ENCODE results near the gene POP4. TPM values are rescaled to one million over a fixed set of nuclear protein-coding genes. Genes with fewer than 3 reads are reported as not detected.

The POP4 gene
- total RNA-seq, 4 donors from 2014 or later: 10.3 to 54.0 (median 36.4) TPM

GRCh38 chr19:29586401-29586800, 19.7 kb upstream of the POP4 start:
- no peaks in the 10 kb centered on the region for H3K9me3 ChIP-seq
- intact Hi-C loops (cut with DNase I; ENCODE audit: low total_unique reads): no loop called here
- no peak overlapping the region for H3K27ac ChIP-seq
- TF ChIP-seq CTCF (IDR thresholded peaks at IDR 0.05) (no peak), POLR2A (IDR thresholded peaks at IDR 0.05) (no peak)
- H3K4me3 ChIP-seq: no peak overlapping the region
- H3K4me1 ChIP-seq: no peaks in the 10 kb centered on the region
- H3K27me3 ChIP-seq: no peaks in the 10 kb centered on the region
- no peak for DNase-seq
- no peaks in the 10 kb centered on the region for H3K36me3 ChIP-seq

- H3K4me1 ChIP-seq: no peaks in the 10 kb centered on the region
- no peak overlapping the region for H3K27ac ChIP-seq
- no peak for DNase-seq
- H3K36me3 ChIP-seq: no peaks in the 10 kb centered on the region
- TF ChIP-seq POLR2A (IDR thresholded peaks at IDR 0.05): no peak
- no peak for TF ChIP-seq CTCF (IDR thresholded peaks at IDR 0.05)
- H3K27me3 ChIP-seq: no peaks in the 10 kb centered on the region
- H3K9me3 ChIP-seq: no peaks in the 10 kb centered on the region
- intact Hi-C loops (cut with DNase I; ENCODE audit: low total_unique reads): no loop called here
- no peak overlapping the region for H3K4me3 ChIP-seq
Measured at GRCh38 chr19:29587059-29587458, 19.0 kb upstream of the POP4 start.

GRCh38 chr19:29587518-29587986, 18.5 kb upstream of the POP4 start:
- H3K4me1 ChIP-seq: no peaks in the 10 kb centered on the region
- H3K27me3 ChIP-seq: no peaks in the 10 kb centered on the region
- H3K36me3 ChIP-seq: no peaks in the 10 kb centered on the region
- no peaks in the 10 kb centered on the region for H3K9me3 ChIP-seq
- no peak overlapping the region for H3K4me3 ChIP-seq
- intact Hi-C loops (cut with DNase I; ENCODE audit: low total_unique reads): no loop called here
- TF ChIP-seq POLR2A (IDR thresholded peaks at IDR 0.05) (no peak), CTCF (IDR thresholded peaks at IDR 0.05) (no peak)
- no peak for DNase-seq
- no peak overlapping the region for H3K27ac ChIP-seq

- no peak for TF ChIP-seq CTCF (IDR thresholded peaks at IDR 0.05)
- no peak for TF ChIP-seq POLR2A (IDR thresholded peaks at IDR 0.05)
- no peaks in the 10 kb centered on the region for H3K27me3 ChIP-seq
Measured at GRCh38 chr19:29588095-29588494, 18.0 kb upstream of the POP4 start.

GRCh38 chr19:29590278-29590677, 15.8 kb upstream of the POP4 start:
- H3K27ac ChIP-seq: no peak overlapping the region

More at GRCh38 chr19:29588095-29588494, 18.0 kb upstream of the POP4 start:
- Histone ChIP-seq H3K4me1 (no peaks in the 10 kb centered on the region), H3K9me3 (no peaks in the 10 kb centered on the region), H3K27ac (no peak overlapping the region), H3K4me3 (no peak overlapping the region), H3K36me3 (no peaks in the 10 kb centered on the region)
- no peak for DNase-seq
- intact Hi-C loops (cut with DNase I; ENCODE audit: low total_unique reads): no loop called here

More at GRCh38 chr19:29590278-29590677, 15.8 kb upstream of the POP4 start:
- intact Hi-C loops (cut with DNase I; ENCODE audit: low total_unique reads): no loop called here
- no peak for DNase-seq
- Histone ChIP-seq H3K4me1 (no peaks in the 10 kb centered on the region), H3K36me3 (no peaks in the 10 kb centered on the region), H3K4me3 (no peak overlapping the region), H3K9me3 (no peaks in the 10 kb centered on the region), H3K27me3 (no peaks in the 10 kb centered on the region)
- TF ChIP-seq CTCF (IDR thresholded peaks at IDR 0.05) (no peak), POLR2A (IDR thresholded peaks at IDR 0.05) (no peak)

All from uterus (tissue), 4 donors.